H9 (cell line): ENCODE results near the gene LHFPL2. TPM values are rescaled to one million over a fixed set of nuclear protein-coding genes. Genes with fewer than 3 reads are reported as not detected.

Source experiments
- DNase-seq: peaks from one replicate; pipeline ENCODE4 v3.0.0-alpha.2; 2017
- H2AFZ ChIP-seq: one replicate; pipeline ENCODE4 v1.6.1; 2013; ENCODE audit warnings: mild to moderate bottlenecking, low read length, control low read depth, moderate library complexity
- H2AK5ac ChIP-seq: 2 replicates; pipeline ENCODE4 v1.6.1; 2013; ENCODE audit warnings: low read length, control low read depth, mixed read lengths; ENCODE audit not compliant: insufficient read length
- H2BK120ac ChIP-seq: one replicate; pipeline ENCODE4 v1.6.1; 2013; ENCODE audit warnings: low read depth, mild to moderate bottlenecking, low read length, control low read depth, inconsistent platforms; ENCODE audit not compliant: poor library complexity, severe bottlenecking
- H2BK12ac ChIP-seq: 2 replicates; pipeline ENCODE4 v1.6.1; 2013; ENCODE audit warnings: low read length, control low read depth, mixed read lengths, low read depth; ENCODE audit not compliant: insufficient read length
- H2BK15ac ChIP-seq: 2 replicates; pipeline ENCODE4 v1.6.1; 2013; ENCODE audit warnings: low read depth, low read length, control low read depth
- H2BK20ac ChIP-seq: one replicate; pipeline ENCODE4 v1.6.1; 2013; ENCODE audit warnings: low read depth, mild to moderate bottlenecking, low read length, control low read depth, inconsistent platforms; ENCODE audit not compliant: poor library complexity, severe bottlenecking
- H2BK5ac ChIP-seq: 2 replicates; pipeline ENCODE4 v1.6.1; 2013; ENCODE audit warnings: low read length, control low read depth, mixed read lengths; ENCODE audit not compliant: insufficient read length
- H3K14ac ChIP-seq: 2 replicates; pipeline ENCODE4 v1.6.1; 2013; ENCODE audit warnings: low read length, control low read depth; ENCODE audit not compliant: insufficient read depth
- H3K18ac ChIP-seq: 2 replicates; pipeline ENCODE4 v1.6.1; 2013; ENCODE audit warnings: low read depth, mild to moderate bottlenecking, mixed read lengths, low read length, control low read depth; ENCODE audit not compliant: insufficient read length
- H3K23ac ChIP-seq: 2 replicates; pipeline ENCODE4 v1.6.1; 2013; ENCODE audit warnings: low read length, control low read depth, mixed read lengths, low read depth; ENCODE audit not compliant: insufficient read length
- H3K23me2 ChIP-seq: 2 replicates; pipeline ENCODE4 v1.6.1; 2013; ENCODE audit warnings: low read depth, mild to moderate bottlenecking, mixed read lengths, low read length, control low read depth; ENCODE audit not compliant: insufficient read length, poor library complexity, severe bottlenecking
- H3K27ac ChIP-seq: 2 replicates; pipeline ENCODE4 v1.5.1; 2013; ENCODE audit warnings: low read length, control low read depth, mixed read lengths, low read depth; ENCODE audit not compliant: insufficient read length
- H3K27me3 ChIP-seq: 2 replicates; pipeline ENCODE4 v1.6.1; 2013; ENCODE audit warnings: low read length, control low read depth, inconsistent platforms; ENCODE audit not compliant: insufficient read depth
- H3K4ac ChIP-seq: 2 replicates; pipeline ENCODE4 v1.6.1; 2013; ENCODE audit warnings: low read depth, mild to moderate bottlenecking, control low read depth, inconsistent platforms, low read length, moderate library complexity
- H3K4me1 ChIP-seq: 2 replicates; pipeline ENCODE4 v1.6.1; 2013; ENCODE audit warnings: low read length, control low read depth, inconsistent platforms; ENCODE audit not compliant: insufficient read depth
- H3K4me2 ChIP-seq: 2 replicates; pipeline ENCODE4 v1.6.1; 2013; ENCODE audit warnings: low read length, control low read depth, mixed read lengths; ENCODE audit not compliant: insufficient read length, insufficient read depth
- H3K56ac ChIP-seq: 2 replicates; pipeline ENCODE4 v1.6.1; 2013; ENCODE audit warnings: low read depth, mild to moderate bottlenecking, mixed read lengths, low read length, control low read depth; ENCODE audit not compliant: insufficient read length
- H3K79me1 ChIP-seq: 2 replicates; pipeline ENCODE4 v1.6.1; 2013; ENCODE audit warnings: low read depth, mild to moderate bottlenecking, moderate library complexity, low read length, control low read depth, inconsistent platforms; ENCODE audit not compliant: insufficient read depth, poor library complexity, severe bottlenecking
- H3K79me2 ChIP-seq: 2 replicates; pipeline ENCODE4 v1.6.1; 2013; ENCODE audit warnings: low read length, control low read depth, inconsistent platforms; ENCODE audit not compliant: insufficient read depth
- H3K9ac ChIP-seq: 2 replicates; pipeline ENCODE4 v1.6.1; 2013; ENCODE audit warnings: low read length, control low read depth, mixed read lengths; ENCODE audit not compliant: insufficient read length; ENCODE audit errors: extremely low read depth
- H3K9me3 ChIP-seq: one replicate; pipeline ENCODE4 v1.6.1; 2013; ENCODE audit warnings: low read depth, low read length, inconsistent platforms; ENCODE audit not compliant: control insufficient read depth
- H3T11ph ChIP-seq: one replicate; pipeline ENCODE4 v1.6.1; 2013; ENCODE audit warnings: mild to moderate bottlenecking, low read length, control low read depth, inconsistent platforms
- H4K20me1 ChIP-seq: one replicate; pipeline ENCODE4 v1.6.1; 2013; ENCODE audit not compliant: control insufficient read depth, insufficient read length, insufficient read depth
- H4K5ac ChIP-seq: 2 replicates; pipeline ENCODE4 v1.6.1; 2013; ENCODE audit warnings: low read depth, mild to moderate bottlenecking, mixed read lengths, low read length, control low read depth; ENCODE audit not compliant: insufficient read length
- H4K8ac ChIP-seq: replicated peaks from 2 replicates; pipeline ENCODE4 v1.6.1; 2013; ENCODE audit warnings: low read length, control low read depth, mixed read lengths, low read depth; ENCODE audit not compliant: insufficient read length
- H4K91ac ChIP-seq: 2 replicates; pipeline ENCODE4 v1.6.1; 2013; ENCODE audit warnings: low read depth, mild to moderate bottlenecking, moderate library complexity, mixed read lengths, low read length, control low read depth; ENCODE audit not compliant: insufficient read length
- H3K27ac Mint-ChIP-seq, 3 experiments: 2 replicates in 2 of 3; 3 replicates in 1 of 3; pipeline ENCODE4 v1.8.0; 2020 to 2021; ENCODE audit warnings: mixed read lengths in 3 of 3, mild to moderate bottlenecking in 1 of 3, moderate library complexity in 1 of 3
- H3K27me3 Mint-ChIP-seq: 2 replicates; pipeline ENCODE4 v1.8.0; 2021; ENCODE audit warnings: low read depth, mild to moderate bottlenecking, moderate library complexity, mixed read lengths
- H3K36me3 Mint-ChIP-seq, 3 experiments: 2 replicates in 2 of 3; 3 replicates in 1 of 3; pipeline ENCODE4 v1.8.0; 2020 to 2021; ENCODE audit warnings: low read depth in 3 of 3, mixed read lengths in 3 of 3; ENCODE audit not compliant: insufficient read depth in 1 of 3
- H3K4me1 Mint-ChIP-seq, 2 experiments: 2 replicates each; pipeline ENCODE4 v1.8.0; 2020; ENCODE audit warnings: mixed read lengths in 2 of 2
- H3K4me3 Mint-ChIP-seq, 2 experiments: 2 replicates in 1 of 2; 3 replicates in 1 of 2; pipeline ENCODE4 v1.8.0; 2020 to 2021; ENCODE audit warnings: mild to moderate bottlenecking in 2 of 2, mixed read lengths in 2 of 2, moderate library complexity in 1 of 2
- H3K9me3 Mint-ChIP-seq, 2 experiments: 2 replicates in 1 of 2; 3 replicates in 1 of 2; pipeline ENCODE4 v1.8.0; 2020; ENCODE audit warnings: mild to moderate bottlenecking in 2 of 2, mixed read lengths in 2 of 2, moderate library complexity in 1 of 2
- CTCF ChIP-seq: fragments of 200-600 bp; sonication (generic); conservative IDR thresholded peaks from 3 replicates; pipeline ENCODE4 v1.8.0; 2021; ENCODE audit warnings: antibody characterized with exemption, mild to moderate bottlenecking
- WGBS: extraction: QIAGEN DNeasy Blood & Tissue Kit; methylation state at CpG from one replicate; pipeline ENCODE4 v1.1.7; 2013; ENCODE audit warnings: missing lambda C conversion rate, low lambda C conversion rate, mixed read lengths; ENCODE audit not compliant: insufficient read length; ENCODE audit errors: extremely low coverage; 5-methylcytosine and 5-hydroxymethylcytosine counted together
- total RNA-seq: library from RNA; stranded (reverse); gene quantifications from 2 replicates; pipeline ENCODE4 v1.2.1, GENCODE V29; 2021

The LHFPL2 gene
- total RNA-seq, 1 experiment from 2014 or later: 26.3 TPM

- no peak overlapping the region for H3K18ac ChIP-seq
- no peak overlapping the region for H3K4me2 ChIP-seq
- no peak overlapping the region for H4K91ac ChIP-seq
- H3K9me3 ChIP-seq: no peaks in the 10 kb centered on the region
- Mint-ChIP-seq H3K9me3 (no peaks in the 10 kb centered on the region), H3K4me3 (no peak overlapping the region), H3K4me1 (peaks cover 16 to 20% of the 10 kb centered on the region in 2 experiments), H3K27ac (no peak overlapping the region), H3K27me3 (no peaks in the 10 kb centered on the region; the same call in 1 of the 2 replicates), H3K36me3 (peaks cover 0 to 13% (median 0%) of the 10 kb centered on the region in 3 experiments; a peak in 3 of 7 replicates)
- no peak overlapping the region for H2AFZ ChIP-seq
- H3K27ac ChIP-seq: no peak overlapping the region
- H3K23me2 ChIP-seq: no peaks in the 10 kb centered on the region
- no peak overlapping the region for H2BK120ac ChIP-seq
- no peaks in the 10 kb centered on the region for H3K27me3 ChIP-seq
- no peak overlapping the region for H3K4ac ChIP-seq
- H3K79me2 ChIP-seq: no peaks in the 10 kb centered on the region; the same call in 1 of the 2 replicates
- H3K9ac ChIP-seq: no peak overlapping the region
- H3K79me1 ChIP-seq: no peaks in the 10 kb centered on the region
- no peak overlapping the region for H2BK20ac ChIP-seq
- H2AK5ac ChIP-seq: no peak overlapping the region
- no peak overlapping the region for H2BK5ac ChIP-seq
- no peak overlapping the region for H2BK15ac ChIP-seq
- no peak for DNase-seq
- H3K4me1 ChIP-seq: peaks cover 4% of the 10 kb centered on the region; the same call in 1 of the 2 replicates
- H4K20me1 ChIP-seq: no peaks in the 10 kb centered on the region
- no peak overlapping the region for H4K8ac ChIP-seq
- no peak overlapping the region for H4K5ac ChIP-seq
- TF ChIP-seq CTCF: no peak
- no peak overlapping the region for H3K23ac ChIP-seq
- no CpG with 5 or more reads among the region's 9 CpGs for WGBS
- H2BK12ac ChIP-seq: no peak overlapping the region
- no peak overlapping the region for H3K14ac ChIP-seq
- H3T11ph ChIP-seq: no peak overlapping the region
- H3K56ac ChIP-seq: no peak overlapping the region
These were observed 125.9 kb downstream of the LHFPL2 start for GRCh38 chr5:78522476-78523260.
